ENCODE measurements around the gene BCL2A1. TPM values are rescaled to one million over a fixed set of nuclear protein-coding genes. Genes with fewer than 3 reads are reported as not detected.

The BCL2A1 gene
- polyA plus RNA-seq, 1 experiment: not detected

- no peak for TF ChIP-seq CTCF (IDR thresholded peaks at IDR 0.05; ENCODE audit: insufficient read depth, low read depth, low read length)
- Histone ChIP-seq H3K27me3 (ENCODE audit: control insufficient read depth, insufficient read depth, low read length) (peaks cover 1% of the 10 kb centered on the region; the same call in 1 of the 2 replicates), H3K36me3 (ENCODE audit: control insufficient read depth, insufficient read depth, low read length) (no peaks in the 10 kb centered on the region), H3K4me3 (ENCODE audit: low read depth, low read length) (no peak overlapping the region)
- DNase-seq (ENCODE audit: low read depth): no peak
- ChIA-PET POLR2A (interaction anchor here (0.7 kb wide), 1 partner anchor 8 kb away, joined by 6 read pairs; no protein-coding TSS in a partner anchor), CTCF (interaction anchor here (0.6 to 6.8 kb wide), 5 partner anchors 12 to 609 kb away, joined by 3 to 47 read pairs (median 3); no protein-coding TSS in a partner anchor)
These were observed 18.7 kb upstream of the BCL2A1 start for GRCh38 chr15:79989682-79990081.

- H3K36me3 ChIP-seq (ENCODE audit: control insufficient read depth, insufficient read depth, low read length): no peaks in the 10 kb centered on the region
- ChIA-PET POLR2A (no interaction called here), CTCF (interaction anchor here (0.6 to 6.8 kb wide), 3 partner anchors 120 to 608 kb away, joined by 3 to 47 read pairs (median 5); no protein-coding TSS in a partner anchor)
- H3K4me3 ChIP-seq (ENCODE audit: low read depth, low read length): no peak overlapping the region
- H3K27me3 ChIP-seq (ENCODE audit: control insufficient read depth, insufficient read depth, low read length): peaks cover 1% of the 10 kb centered on the region; the same call in 1 of the 2 replicates
- DNase-seq (ENCODE audit: low read depth): no peak
- no peak for TF ChIP-seq CTCF (IDR thresholded peaks at IDR 0.05; ENCODE audit: insufficient read depth, low read depth, low read length)
These were observed 18.2 kb upstream of the BCL2A1 start for GRCh38 chr15:79989183-79989582.

- no peak overlapping the region for H3K4me3 ChIP-seq (ENCODE audit: low read depth, low read length)
- ChIA-PET CTCF (interaction anchor here (2.1 to 6.8 kb wide), 2 partner anchors 136 to 608 kb away, joined by 5 to 47 read pairs; no protein-coding TSS in a partner anchor), POLR2A (no interaction called here)
- DNase-seq (ENCODE audit: low read depth): no peak
- H3K27me3 ChIP-seq (ENCODE audit: control insufficient read depth, insufficient read depth, low read length): peaks cover 1% of the 10 kb centered on the region
- no peaks in the 10 kb centered on the region for H3K36me3 ChIP-seq (ENCODE audit: control insufficient read depth, insufficient read depth, low read length)
- TF ChIP-seq CTCF (IDR thresholded peaks at IDR 0.05; ENCODE audit: insufficient read depth, low read depth, low read length): no peak
These were observed 17.6 kb upstream of the BCL2A1 start for GRCh38 chr15:79988448-79989117.

- no peak for DNase-seq (ENCODE audit: low read depth)
- POLR2A ChIA-PET: no interaction called here
- no peak overlapping the region for H3K4me3 ChIP-seq (ENCODE audit: low read depth, low read length)
- H3K36me3 ChIP-seq (ENCODE audit: control insufficient read depth, insufficient read depth, low read length): no peaks in the 10 kb centered on the region
- peaks cover 1% of the 10 kb centered on the region for H3K27me3 ChIP-seq (ENCODE audit: control insufficient read depth, insufficient read depth, low read length)
- CTCF ChIA-PET: interaction anchor here (0.6 to 2.1 kb wide), 2 partner anchors 156 to 607 kb away, joined by 3 to 5 read pairs; no protein-coding TSS in a partner anchor
- no peak for TF ChIP-seq CTCF (IDR thresholded peaks at IDR 0.05; ENCODE audit: insufficient read depth, low read depth, low read length)
These were observed 17.0 kb upstream of the BCL2A1 start for GRCh38 chr15:79987969-79988368.

- ChIA-PET POLR2A (no interaction called here), CTCF (interaction anchor here (0.6 to 2.1 kb wide), 2 partner anchors 156 to 607 kb away, joined by 3 to 5 read pairs; no protein-coding TSS in a partner anchor)
- Histone ChIP-seq H3K27me3 (ENCODE audit: control insufficient read depth, insufficient read depth, low read length) (peaks cover 1% of the 10 kb centered on the region), H3K4me3 (ENCODE audit: low read depth, low read length) (no peak overlapping the region), H3K36me3 (ENCODE audit: control insufficient read depth, insufficient read depth, low read length) (no peaks in the 10 kb centered on the region)
- TF ChIP-seq CTCF (IDR thresholded peaks at IDR 0.05; ENCODE audit: insufficient read depth, low read depth, low read length): no peak
- no peak for DNase-seq (ENCODE audit: low read depth)
These were observed 16.6 kb upstream of the BCL2A1 start for GRCh38 chr15:79987569-79987955.

All from BJ (cell line).